GM19035 (cell line): ENCODE results near the gene FBXL7.

Source experiments
- ATAC-seq: cut with Tn5 transposase; IDR thresholded peaks from one replicate; pipeline ENCODE4 v1.9.1; 2021; ENCODE audit not compliant: unreplicated experiment

The FBXL7 gene

DNA sequence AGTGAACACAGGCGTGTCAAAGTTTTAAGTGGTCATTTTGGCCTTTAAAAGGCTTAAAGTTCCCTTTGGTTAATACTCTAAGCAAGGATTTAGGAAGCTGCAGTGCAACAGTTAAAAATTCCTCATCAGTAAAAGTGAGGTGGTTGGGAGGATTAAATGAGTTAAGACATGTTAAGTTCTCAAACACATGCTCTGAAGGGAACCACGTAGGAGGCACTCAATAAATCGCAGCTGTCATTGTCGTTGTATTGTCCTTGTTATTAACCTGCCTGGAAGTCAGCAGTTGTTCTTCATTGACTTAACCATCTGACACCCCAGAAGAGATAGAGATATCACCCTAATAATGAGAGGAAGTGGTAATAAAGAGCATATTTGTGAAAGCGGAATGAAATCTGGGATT is 432.1 kb downstream of the FBXL7 start:
- ATAC-seq: no peak

DNA sequence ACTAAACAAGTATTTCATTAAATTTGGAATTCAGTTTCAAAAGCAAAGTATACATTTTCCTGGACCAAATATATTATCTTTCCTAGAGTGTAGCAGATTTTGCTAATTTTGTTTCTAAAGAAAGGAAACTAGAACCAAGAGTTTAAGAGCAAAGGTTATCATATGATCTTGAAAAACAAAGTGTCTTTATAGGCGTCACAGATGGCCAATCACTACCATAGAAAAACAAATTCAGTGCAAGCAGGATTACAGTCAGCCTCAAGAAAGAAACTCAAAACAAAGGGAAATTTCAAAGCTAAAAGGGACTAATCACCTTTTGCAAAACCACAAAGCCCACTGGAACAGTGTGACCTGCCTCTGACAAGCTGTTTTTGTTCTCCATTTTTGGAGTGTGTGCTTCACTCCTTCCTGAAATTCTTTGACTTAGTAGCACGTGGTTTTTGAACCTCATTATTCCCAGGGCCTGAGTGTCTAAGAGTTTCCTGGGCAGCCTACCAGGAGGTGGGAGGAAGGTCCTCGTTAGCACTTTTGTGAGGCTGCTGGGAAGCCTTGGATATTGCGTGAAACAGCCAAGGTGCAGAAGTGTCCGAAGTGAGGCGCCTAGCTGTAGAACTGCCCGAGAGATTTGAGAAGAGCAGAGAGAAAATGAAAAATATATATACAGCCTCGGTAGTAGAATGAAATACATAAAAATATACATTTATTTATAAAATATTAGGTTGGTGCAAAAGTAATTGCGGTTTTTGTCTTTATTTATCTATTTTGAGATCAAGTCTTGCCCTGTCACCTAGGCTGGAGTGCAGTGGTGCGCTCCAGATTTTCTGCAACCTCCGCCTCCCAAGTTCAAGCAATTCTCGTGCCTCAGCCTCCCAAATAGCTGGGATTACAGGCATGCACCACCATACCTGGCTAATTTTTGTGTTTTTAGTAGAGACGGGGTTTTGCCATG is 433.6 kb downstream of the FBXL7 start:
- no peak for ATAC-seq

DNA sequence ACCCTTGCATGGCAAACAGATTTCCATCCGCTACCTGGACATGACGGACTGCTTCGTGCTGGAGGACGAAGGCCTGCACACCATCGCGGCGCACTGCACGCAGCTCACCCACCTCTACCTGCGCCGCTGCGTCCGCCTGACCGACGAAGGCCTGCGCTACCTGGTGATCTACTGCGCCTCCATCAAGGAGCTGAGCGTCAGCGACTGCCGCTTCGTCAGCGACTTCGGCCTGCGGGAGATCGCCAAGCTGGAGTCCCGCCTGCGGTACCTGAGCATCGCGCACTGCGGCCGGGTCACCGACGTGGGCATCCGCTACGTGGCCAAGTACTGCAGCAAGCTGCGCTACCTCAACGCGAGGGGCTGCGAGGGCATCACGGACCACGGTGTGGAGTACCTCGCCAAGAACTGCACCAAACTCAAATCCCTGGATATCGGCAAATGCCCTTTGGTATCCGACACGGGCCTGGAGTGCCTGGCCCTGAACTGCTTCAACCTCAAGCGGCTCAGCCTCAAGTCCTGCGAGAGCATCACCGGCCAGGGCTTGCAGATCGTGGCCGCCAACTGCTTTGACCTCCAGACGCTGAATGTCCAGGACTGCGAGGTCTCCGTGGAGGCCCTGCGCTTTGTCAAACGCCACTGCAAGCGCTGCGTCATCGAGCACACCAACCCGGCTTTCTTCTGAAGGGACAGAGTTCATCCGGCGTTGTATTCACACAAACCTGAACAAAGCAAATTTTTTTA is 436.7 kb downstream of the FBXL7 start:
- no peak for ATAC-seq

DNA sequence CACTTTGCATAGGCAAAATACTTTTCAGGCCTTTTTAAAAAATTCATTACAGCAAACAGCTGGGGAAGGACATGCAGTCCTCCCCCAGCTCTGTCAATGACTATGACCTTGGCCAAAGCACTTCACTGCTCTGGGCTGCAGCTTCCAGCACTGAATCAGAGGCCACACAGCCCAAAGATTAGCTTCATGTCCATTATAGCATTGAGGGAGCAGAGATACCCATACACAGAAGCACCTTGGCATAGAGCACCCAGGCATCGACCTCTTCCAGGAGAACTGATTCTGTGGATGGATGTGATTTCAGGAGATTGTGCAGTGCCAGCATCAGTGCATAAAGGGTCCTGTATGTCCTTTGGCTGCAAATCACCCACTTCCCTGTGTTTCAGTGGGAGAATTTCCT is 437.7 kb downstream of the FBXL7 start:
- ATAC-seq: no peak

DNA sequence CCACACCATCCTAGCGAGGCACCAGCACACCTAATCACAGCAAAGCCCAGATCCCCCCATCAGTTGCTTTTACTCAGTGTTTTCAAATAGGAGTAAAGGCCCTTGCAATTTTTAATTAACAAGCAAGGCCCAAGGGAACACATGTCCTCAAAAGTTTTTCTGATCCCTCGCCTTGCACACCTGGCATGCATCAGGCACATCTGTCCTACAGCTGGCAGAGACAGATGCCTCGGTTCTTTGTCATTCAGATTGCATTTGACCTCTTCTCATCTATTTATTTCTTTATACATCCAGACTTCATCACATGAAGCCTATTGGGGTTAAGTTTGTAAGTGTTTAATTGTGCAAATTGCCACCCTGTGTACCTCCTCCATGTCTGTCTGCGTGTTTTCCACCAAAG is 438.2 kb downstream of the FBXL7 start:
- ATAC-seq: no peak

DNA sequence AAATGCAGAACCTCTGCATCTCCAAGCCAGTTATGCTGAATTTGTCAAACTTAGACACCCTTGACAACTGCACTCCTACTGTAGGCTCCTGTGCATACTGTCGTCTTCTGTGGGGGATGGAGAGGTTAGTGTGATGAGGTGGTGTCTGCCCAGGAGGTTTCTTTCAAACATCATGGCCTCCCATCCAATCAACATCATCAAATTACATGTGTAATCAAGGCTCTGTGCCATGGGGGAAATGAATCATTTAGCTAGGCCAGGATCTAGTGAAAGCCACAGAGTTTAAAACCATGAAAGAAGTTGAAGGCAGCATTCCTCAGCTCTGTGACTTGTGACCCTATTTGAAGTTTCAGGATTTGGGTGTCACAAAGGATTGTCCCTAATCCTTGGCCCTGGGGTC is 439.0 kb downstream of the FBXL7 start:
- ATAC-seq: no peak

DNA sequence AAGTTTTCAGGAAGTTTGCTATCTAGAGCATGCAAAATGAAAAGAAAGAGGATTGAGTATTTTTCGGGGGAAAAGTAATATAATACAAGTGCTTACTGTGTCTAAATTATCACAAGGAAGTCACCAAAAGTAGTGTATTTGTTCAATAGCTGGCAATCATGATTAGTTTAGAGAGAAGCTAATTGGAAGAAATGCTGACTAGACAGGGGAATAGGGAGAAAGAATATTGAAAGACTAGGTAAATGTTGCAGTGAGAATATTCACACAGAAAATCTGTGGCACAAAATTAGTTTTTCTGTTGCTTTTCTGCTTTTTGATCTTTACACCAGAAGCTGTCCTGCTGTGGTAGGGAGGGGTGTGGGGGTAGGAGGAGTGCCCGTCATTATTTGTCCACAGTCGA is 440.9 kb downstream of the FBXL7 start:
- no peak for ATAC-seq

DNA sequence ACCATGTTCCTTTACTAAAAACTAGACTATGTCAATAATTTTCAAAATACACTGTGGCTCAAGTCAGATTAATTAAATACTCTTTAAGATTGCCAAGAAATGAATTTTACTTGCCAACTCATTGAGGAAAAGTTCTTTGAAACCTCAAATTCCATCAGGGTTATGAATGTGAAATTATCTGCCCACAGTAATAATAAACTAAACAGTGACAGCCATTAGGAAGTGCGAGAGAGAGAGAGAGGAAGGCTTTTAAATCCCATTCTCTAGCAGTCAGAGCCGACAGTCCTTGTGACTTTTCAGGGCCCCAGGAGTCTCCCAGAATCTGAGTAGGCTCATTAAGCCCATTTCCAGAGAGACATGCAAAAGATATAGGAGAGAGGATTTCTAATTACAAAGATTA is 443.5 kb downstream of the FBXL7 start:
- ATAC-seq: no peak

DNA sequence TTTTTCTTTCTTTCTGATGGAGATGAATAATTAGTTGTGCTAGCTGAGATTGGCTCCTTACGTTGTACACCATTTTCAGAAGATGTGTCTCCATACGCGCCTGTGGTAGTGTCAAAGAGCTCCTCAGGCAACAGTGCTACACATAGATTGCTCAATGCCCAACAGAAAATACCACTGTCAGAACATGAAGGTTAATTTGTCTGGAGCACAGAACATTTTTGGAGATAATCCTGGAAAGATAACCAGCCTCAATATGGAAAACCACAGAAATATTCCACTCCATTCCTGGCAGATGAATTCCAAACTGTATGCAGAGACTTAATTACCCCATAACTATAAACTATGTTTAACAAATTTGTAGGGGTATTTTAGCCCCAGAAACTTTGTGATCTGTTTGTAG is 446.0 kb downstream of the FBXL7 start:
- no peak for ATAC-seq

DNA sequence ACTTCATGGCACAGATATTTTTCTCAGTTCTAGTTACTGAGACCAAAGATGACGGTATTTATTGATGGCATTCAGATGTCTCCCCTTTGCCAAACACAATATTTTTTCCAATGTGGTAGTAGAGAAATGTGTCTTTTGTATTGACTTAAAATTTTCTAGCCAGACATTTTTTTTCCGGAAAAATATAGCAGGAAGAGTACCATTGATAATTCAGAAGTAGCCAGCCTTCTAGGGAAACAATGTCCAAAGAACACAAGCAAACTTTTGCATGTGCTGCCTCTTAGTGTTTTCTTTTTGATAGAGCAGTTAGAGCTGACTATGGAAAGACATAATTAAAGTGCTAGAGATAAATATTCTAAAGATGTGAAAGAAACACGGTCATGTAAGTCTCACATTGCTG is 448.2 kb downstream of the FBXL7 start:
- ATAC-seq: no peak

DNA sequence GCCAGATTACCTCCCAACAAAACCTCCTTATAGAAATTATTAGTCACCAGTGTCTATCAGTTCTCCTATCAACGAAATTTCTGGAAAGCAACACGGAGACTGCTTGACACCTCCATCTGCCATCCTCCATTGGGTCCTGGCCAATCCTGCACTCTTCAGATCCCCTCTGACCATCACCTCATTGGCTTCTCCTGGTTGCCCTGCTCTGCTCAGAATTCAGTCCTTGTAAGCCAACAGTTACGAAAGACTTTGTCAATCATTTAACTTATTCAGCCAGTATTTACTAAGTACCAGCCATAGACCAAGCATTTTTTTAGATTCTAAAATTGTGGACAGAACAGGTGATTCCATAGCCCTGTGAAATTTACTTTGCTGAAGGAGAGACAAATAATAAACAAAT is 451.1 kb downstream of the FBXL7 start:
- ATAC-seq: no peak

DNA sequence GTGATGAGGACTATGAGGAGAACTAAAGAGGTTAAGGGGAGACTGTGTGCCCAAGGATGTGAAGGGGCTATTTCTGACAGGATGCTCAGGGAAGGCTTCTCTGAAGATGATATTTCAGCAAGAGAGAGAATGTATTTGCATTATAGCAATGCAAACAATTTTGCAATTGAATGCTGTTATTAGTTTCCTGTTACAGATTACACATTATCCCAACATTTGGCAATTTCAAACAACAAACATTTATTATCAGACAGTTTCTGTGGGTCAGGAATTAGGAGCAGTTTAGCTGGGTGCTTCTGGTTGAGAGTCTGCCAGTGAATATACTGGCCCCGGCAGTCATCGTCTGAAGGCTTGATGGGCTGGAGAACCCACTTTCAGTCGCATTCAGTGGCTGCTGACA is 451.6 kb downstream of the FBXL7 start:
- ATAC-seq: no peak

DNA sequence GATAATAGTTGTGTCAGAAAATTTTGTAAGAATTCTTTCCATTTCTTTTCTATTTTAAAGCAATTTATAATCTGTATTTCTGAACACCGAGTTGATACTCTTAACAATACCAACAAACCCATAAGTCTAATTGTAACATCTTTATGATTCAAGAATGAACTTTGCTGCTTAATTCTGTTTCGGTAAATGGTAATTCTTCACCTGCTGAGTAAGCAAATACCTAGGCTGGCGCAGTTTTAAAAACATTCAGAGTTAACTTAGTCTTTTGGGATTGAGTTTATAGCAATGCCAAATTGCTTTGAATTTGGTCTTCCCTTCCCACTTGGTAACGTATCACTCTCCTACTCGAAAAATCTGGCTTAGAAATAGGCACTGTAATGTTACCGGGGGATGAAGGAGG is 456.6 kb downstream of the FBXL7 start:
- ATAC-seq: no peak

DNA sequence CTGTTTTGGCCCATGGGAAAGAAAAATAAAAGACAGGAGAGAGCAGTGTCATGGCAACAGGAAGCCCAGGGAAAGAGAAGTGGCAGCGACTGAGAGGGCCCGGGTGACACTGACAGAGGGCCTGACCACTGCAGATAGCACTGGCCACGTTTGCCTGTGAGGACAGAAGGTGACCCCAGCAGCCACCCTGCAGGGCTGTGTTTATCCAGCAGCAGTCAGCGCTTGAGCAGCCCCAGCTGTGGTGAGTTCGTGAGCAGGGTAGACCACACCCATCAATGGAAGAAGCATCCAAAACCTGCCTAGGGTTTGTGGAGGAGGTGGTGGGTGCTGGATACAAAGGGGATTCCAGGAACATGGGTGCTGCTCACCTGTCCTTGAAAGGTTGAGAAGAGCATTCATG is 457.1 kb downstream of the FBXL7 start:
- ATAC-seq: no peak

DNA sequence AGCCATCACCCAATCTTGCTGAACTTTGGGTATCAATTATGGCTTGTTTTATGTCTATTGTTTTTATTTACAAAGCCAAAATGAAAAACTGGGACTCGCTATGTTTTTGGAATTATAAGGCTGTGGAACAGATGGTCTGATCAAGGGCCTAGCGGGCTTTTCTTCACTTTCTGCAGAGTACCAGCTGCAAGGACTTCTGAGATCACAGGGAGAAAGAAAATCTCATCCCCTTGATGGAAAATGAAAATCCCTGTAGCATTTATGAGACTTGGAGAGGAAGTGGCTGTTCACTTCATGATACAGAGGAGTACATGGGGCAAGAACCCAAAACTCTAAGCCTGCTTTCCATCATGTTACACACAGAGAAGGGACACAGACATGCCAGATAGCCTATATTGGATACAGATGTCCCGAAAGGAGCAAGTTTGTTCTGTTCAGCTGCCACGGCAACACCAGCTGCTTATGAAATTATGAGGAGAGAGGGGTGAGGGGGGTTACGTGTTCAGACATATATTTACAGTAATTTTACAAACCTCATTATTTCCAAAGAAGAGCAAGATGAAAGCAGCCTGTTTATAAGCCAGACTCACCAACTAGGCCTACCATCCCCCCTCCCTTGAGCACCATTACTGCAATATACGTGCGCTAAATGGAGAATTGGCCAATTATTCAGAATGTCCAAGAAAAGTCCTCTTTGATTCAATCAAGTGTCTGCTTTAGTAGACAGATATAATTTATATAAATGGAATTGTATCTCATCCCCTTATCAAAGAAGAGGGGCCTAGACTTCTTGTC is 459.6 kb downstream of the FBXL7 start:
- no peak for ATAC-seq

DNA sequence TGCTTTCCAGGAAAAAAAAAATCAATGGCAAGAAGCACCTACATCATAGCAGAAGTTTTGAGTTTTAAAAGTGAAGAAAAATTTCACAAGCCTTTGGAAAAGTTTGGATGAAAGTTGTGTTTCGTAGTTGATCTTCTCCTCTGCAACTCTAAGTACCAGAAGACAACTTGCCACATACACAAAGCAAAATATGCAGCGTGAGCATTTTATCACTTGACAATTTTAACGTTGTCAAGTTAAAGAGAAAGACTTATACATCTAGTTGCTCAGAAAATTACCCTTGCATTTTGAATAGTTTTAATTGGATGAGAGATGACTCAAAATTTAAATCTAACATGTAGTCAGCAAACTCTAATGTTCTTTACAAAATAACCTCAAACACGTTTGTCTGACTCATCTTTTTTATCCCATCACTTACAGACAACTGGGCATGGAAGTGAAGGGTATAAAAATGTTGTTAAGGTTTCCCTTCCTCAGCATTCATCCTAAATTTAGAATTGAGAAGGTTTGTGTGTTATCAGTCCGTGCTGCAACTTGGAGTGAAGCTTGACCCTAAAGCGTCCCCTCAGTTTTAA is 466.2 kb downstream of the FBXL7 start:
- ATAC-seq: no peak

DNA sequence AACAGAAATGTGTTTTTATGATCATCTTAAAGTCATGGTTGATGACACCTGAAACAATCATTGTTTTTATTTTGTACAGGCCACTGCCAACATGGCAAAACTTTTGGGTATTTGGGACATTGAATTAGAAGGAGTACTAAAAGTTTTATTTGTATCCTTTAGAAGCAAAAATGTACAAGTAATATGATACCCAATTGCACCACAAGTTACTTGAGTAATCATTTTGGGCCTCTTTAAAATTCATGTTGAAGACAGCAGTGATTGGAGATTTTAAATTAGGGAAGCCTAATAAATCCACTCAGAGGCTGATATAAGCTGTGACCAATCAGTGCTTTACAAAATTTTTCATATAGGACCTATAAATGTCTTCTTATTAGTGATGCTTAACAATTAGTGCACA is 466.7 kb downstream of the FBXL7 start:
- no peak for ATAC-seq

DNA sequence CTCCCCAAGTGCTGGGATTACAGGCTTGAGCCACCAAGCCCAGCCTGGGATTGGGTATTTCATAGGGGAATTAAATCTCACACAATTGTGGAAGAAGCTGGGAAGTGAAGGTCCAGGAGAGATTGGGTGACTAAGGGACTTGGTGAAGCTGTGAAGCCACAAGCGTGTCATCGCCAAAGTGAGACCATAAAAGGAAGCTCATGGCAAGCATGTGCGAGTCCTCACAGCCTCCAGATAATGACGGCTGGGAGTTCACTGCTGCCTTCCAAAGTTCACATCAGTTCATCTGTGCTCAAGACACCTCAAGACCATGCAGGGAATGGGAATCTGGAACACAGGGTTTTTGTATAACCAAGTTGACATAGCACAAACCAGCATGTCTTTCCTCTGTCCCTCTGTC is 469.0 kb downstream of the FBXL7 start:
- ATAC-seq: no peak

DNA sequence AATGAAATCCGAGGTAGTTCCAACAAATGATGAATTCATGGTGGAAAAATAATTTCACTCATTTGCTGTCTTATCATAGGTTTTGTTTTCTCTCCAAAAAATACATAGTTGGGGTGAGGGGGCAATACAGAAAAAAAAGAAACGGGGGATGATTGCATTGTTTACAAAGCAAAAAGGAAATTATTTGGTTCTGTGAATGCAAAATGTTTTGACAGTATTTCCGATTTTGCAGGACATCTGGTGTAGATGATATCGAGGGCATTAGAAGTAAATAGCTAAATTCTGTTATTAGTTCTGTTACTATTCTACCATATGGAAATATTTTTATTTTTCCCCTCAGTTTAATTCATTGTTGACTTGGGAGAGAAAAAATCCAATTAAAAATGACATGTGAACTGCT is 477.9 kb downstream of the FBXL7 start:
- no peak for ATAC-seq

DNA sequence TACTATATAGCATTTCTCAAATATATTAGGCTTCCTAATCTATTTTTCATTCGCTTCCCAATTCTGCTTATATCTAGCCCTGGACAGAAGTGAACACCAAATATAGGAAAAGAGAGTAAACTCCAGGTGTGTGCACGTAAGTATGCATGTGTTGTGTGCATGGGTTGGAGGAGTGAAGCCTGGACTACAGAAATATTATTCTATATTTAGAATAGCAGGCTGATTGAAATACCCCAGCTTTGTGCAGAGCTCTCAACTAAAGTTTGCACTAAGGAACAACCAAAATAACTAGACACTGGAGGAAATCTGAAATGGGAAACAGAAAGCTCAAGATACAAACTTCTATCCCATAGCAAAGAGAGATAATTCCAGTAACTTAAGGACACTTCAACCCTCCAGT is 480.9 kb downstream of the FBXL7 start:
- ATAC-seq: no peak

DNA sequence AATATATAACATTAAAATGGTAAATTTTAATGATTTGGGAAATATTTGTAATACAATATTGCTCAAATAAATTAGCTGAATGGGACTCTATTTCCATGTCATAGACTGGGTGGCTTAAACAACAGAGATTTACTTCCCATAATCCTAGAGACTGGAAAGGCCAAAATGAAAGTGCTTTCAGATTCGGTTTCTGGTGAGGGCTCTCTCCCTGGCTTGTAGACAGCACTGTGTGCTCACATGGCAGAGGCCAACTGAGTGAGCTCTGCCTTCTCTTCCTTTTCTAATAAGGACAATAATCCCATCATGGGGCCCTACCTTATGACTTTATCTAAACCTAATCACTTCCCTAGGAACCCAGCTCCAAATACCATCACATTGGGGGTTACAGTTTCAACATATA is 483.4 kb downstream of the FBXL7 start:
- ATAC-seq: no peak
